IMR-90 (cell line): Measurements from ENCODE around the gene PSMC5. TPM values are rescaled to one million over a fixed set of nuclear protein-coding genes. Genes with fewer than 3 reads are reported as not detected.

Experiments
- ATAC-seq: fragments of 200-7000 bp; cut with Tn5 transposase; 2 replicates; pipeline ENCODE4 v1.9.1; 2020; ENCODE audit warnings: low read depth, mild to moderate bottlenecking, moderate library complexity
- BruUV-seq: library from RNA; stranded (reverse); fragments of 400-500 nt; replicated peaks from 2 replicates; lab custom pipeline; 2021; lab: Mats Ljungman, UMichigan
- CTCF ChIA-PET: fragments of 300-600 bp; formaldehyde crosslinking; extraction: SDS; loops from one replicate; lab custom pipeline; 2021; ENCODE audit warnings: antibody characterized with exemption; lab: Yijun Ruan, JAX
- POLR2A ChIA-PET: fragments of 300-600 bp; sonication (Branson Sonifier 250); formaldehyde crosslinking; loops from one replicate; lab custom pipeline; 2022; ENCODE audit warnings: antibody characterized with exemption; ENCODE audit not compliant: unreplicated experiment; lab: Charles Lee
- DNase-seq: peaks from one replicate; pipeline ENCODE4 v3.0.0; 2013
- H2AFZ ChIP-seq: replicated peaks from 2 replicates; pipeline ENCODE3; 2013; ENCODE audit warnings: low read length, mild to moderate bottlenecking; ENCODE audit not compliant: poor library complexity
- H2AK5ac ChIP-seq: 2 replicates; pipeline ENCODE4 v1.6.1; 2013; ENCODE audit warnings: low read depth, low read length, inconsistent platforms
- H2AK9ac ChIP-seq: replicated peaks from 2 replicates; pipeline ENCODE3; 2013; ENCODE audit warnings: mild to moderate bottlenecking, low read depth, low read length, moderate library complexity; ENCODE audit not compliant: poor library complexity
- H2BK120ac ChIP-seq: 2 replicates; pipeline ENCODE4 v1.6.1; 2013; ENCODE audit warnings: low read depth, low read length, inconsistent platforms
- H2BK15ac ChIP-seq: 3 replicates; pipeline ENCODE4 v1.6.1; 2013; ENCODE audit warnings: low read depth, low read length, inconsistent platforms
- H2BK20ac ChIP-seq: 2 replicates; pipeline ENCODE4 v1.6.1; 2013; ENCODE audit warnings: low read depth, mild to moderate bottlenecking, inconsistent platforms, low read length, moderate library complexity
- H2BK5ac ChIP-seq: 2 replicates; pipeline ENCODE4 v1.6.1; 2013; ENCODE audit warnings: mild to moderate bottlenecking, low read depth, low read length, inconsistent platforms; ENCODE audit not compliant: poor library complexity, severe bottlenecking
- H3K14ac ChIP-seq: replicated peaks from 2 replicates; pipeline ENCODE4 v1.6.1; 2013; ENCODE audit warnings: low read depth, low read length, inconsistent platforms
- H3K18ac ChIP-seq: 2 replicates; pipeline ENCODE4 v1.6.1; 2013; ENCODE audit warnings: low read depth, low read length, control low read depth
- H3K23ac ChIP-seq: 2 replicates; pipeline ENCODE4 v1.6.1; 2013; ENCODE audit warnings: low read depth, low read length, inconsistent platforms
- H3K27ac ChIP-seq: 2 replicates; pipeline ENCODE4 v1.5.1; 2013; ENCODE audit warnings: mild to moderate bottlenecking, control low read depth, low read length; ENCODE audit not compliant: insufficient read depth
- H3K27me3 ChIP-seq: 2 replicates; pipeline ENCODE4 v1.6.1; 2013; ENCODE audit warnings: low read length; ENCODE audit not compliant: control insufficient read depth, insufficient read depth
- H3K36me3 ChIP-seq: 2 replicates; pipeline ENCODE4 v1.6.1; 2013; ENCODE audit warnings: low read length, mixed read lengths; ENCODE audit not compliant: control insufficient read depth, insufficient read depth
- H3K4ac ChIP-seq: 2 replicates; pipeline ENCODE4 v1.6.1; 2013; ENCODE audit warnings: low read depth, low read length, inconsistent platforms
- H3K4me1 ChIP-seq: 2 replicates; pipeline ENCODE4 v1.6.1; 2013; ENCODE audit warnings: low read length, mixed read lengths; ENCODE audit not compliant: control insufficient read depth, insufficient read depth
- H3K4me2 ChIP-seq: 2 replicates; pipeline ENCODE4 v1.6.1; 2013; ENCODE audit warnings: low read depth, mild to moderate bottlenecking, control low read depth, low read length, moderate library complexity
- H3K4me3 ChIP-seq: 2 replicates; pipeline ENCODE4 v1.5.1; 2013; ENCODE audit warnings: low read depth, mild to moderate bottlenecking, control low read depth, low read length, moderate library complexity; ENCODE audit not compliant: insufficient read depth
- H3K56ac ChIP-seq: 2 replicates; pipeline ENCODE4 v1.6.1; 2013; ENCODE audit warnings: low read length, inconsistent platforms; ENCODE audit not compliant: insufficient read depth; ENCODE audit errors: extremely low read depth
- H3K79me1 ChIP-seq, 2 experiments: 2 replicates each; pipeline ENCODE4 v1.6.1; 2013; ENCODE audit warnings: low read length in 2 of 2, inconsistent platforms in 1 of 2, low read depth in 1 of 2
- H3K9ac ChIP-seq: 2 replicates; pipeline ENCODE4 v1.6.1; 2013; ENCODE audit warnings: low read depth, low read length, control low read depth
- H3K9me1 ChIP-seq: 2 replicates; pipeline ENCODE4 v1.6.1; 2013; ENCODE audit warnings: low read length, inconsistent platforms; ENCODE audit not compliant: insufficient read depth
- H3K9me3 ChIP-seq: 2 replicates; pipeline ENCODE4 v1.6.1; 2013; ENCODE audit warnings: low read length; ENCODE audit not compliant: control insufficient read depth, insufficient read depth
- H4K20me1 ChIP-seq: 2 replicates; pipeline ENCODE4 v1.6.1; 2013; ENCODE audit warnings: low read length, inconsistent platforms; ENCODE audit not compliant: insufficient read depth
- H4K5ac ChIP-seq: 2 replicates; pipeline ENCODE4 v1.6.1; 2013; ENCODE audit warnings: mild to moderate bottlenecking, low read depth, low read length, control low read depth
- H4K8ac ChIP-seq, 2 experiments: 2 replicates each; pipeline ENCODE4 v1.6.1; 2013; ENCODE audit warnings: low read depth in 2 of 2, low read length in 2 of 2, control low read depth in 1 of 2, inconsistent platforms in 1 of 2
- H4K91ac ChIP-seq: 2 replicates; pipeline ENCODE4 v1.6.1; 2013; ENCODE audit warnings: low read depth, low read length, inconsistent platforms; ENCODE audit not compliant: insufficient read depth
- BHLHE40 ChIP-seq: fragments of 150-350 bp; IDR thresholded peaks from 2 replicates; pipeline ENCODE4 v1.6.1; 2016; ENCODE audit warnings: mild to moderate bottlenecking, low read depth, low read length
- CEBPB ChIP-seq: IDR thresholded peaks from 2 replicates; pipeline ENCODE4 v1.6.1; 2012; ENCODE audit warnings: low read depth, low read length, improper control_type of control experiment
- CHD1 ChIP-seq: IDR thresholded peaks from 2 replicates; pipeline ENCODE4 v1.6.1; 2012; ENCODE audit warnings: low read depth, low read length, improper control_type of control experiment
- CTCF ChIP-seq: conservative IDR thresholded peaks from 2 replicates; pipeline ENCODE4 v1.5.1; 2012; ENCODE audit warnings: mild to moderate bottlenecking, low read depth, low read length, improper control_type of control experiment
- ELK1 ChIP-seq: fragments of 150-350 bp; IDR thresholded peaks from 2 replicates; pipeline ENCODE4 v1.6.1; 2016; ENCODE audit warnings: low read depth, mild to moderate bottlenecking, low read length, moderate library complexity, borderline replicate concordance
- MAFK ChIP-seq: IDR thresholded peaks from 2 replicates; pipeline ENCODE4 v1.6.1; 2012; ENCODE audit warnings: low read depth, low read length, improper control_type of control experiment
- MAZ ChIP-seq: IDR thresholded peaks from 2 replicates; pipeline ENCODE4 v1.6.1; 2012; ENCODE audit warnings: low read depth, mild to moderate bottlenecking, low read length, improper control_type of control experiment, moderate library complexity, borderline replicate concordance
- MXI1 ChIP-seq: IDR thresholded peaks from 2 replicates; pipeline ENCODE4 v1.6.1; 2012; ENCODE audit warnings: low read depth, mild to moderate bottlenecking, low read length, moderate library complexity, borderline replicate concordance
- NFE2L2 ChIP-seq: fragments of 150-350 bp; IDR thresholded peaks from 2 replicates; pipeline ENCODE4 v1.6.1; 2016; ENCODE audit warnings: low read depth, mild to moderate bottlenecking, low read length
- POLR2A ChIP-seq: IDR thresholded peaks from 2 replicates; pipeline ENCODE4 v1.6.1; 2012; ENCODE audit warnings: mild to moderate bottlenecking, low read depth, low read length
- RAD21 ChIP-seq: IDR thresholded peaks from 2 replicates; pipeline ENCODE4 v1.6.1; 2012; ENCODE audit warnings: low read length, improper control_type of control experiment
- RCOR1 ChIP-seq: IDR thresholded peaks from 2 replicates; pipeline ENCODE4 v1.6.1; 2012; ENCODE audit warnings: mild to moderate bottlenecking, low read length, improper control_type of control experiment; ENCODE audit not compliant: insufficient replicate concordance
- RFX5 ChIP-seq: IDR thresholded peaks from 2 replicates; pipeline ENCODE4 v1.8.0; 2012; ENCODE audit warnings: low read depth, mild to moderate bottlenecking, low read length, moderate library complexity
- SMC3 ChIP-seq: fragments of 150-350 bp; IDR thresholded peaks from 2 replicates; pipeline ENCODE4 v1.6.1; 2016; ENCODE audit warnings: low read depth, mild to moderate bottlenecking, antibody characterized with exemption, low read length, moderate library complexity
- USF2 ChIP-seq: fragments of 150-350 bp; IDR thresholded peaks from 2 replicates; pipeline ENCODE4 v1.6.1; 2017; ENCODE audit warnings: mild to moderate bottlenecking, antibody characterized with exemption, low read length, low read depth
- WGBS, 2 experiments: methylation state at CpG; one replicate each; pipeline versions ENCODE4 v1.1.5 to v1.1.7; 2013; ENCODE audit warnings: missing lambda C conversion rate in 2 of 2; ENCODE audit not compliant: insufficient read length in 1 of 2; ENCODE audit errors: extremely low coverage in 2 of 2; 5-methylcytosine and 5-hydroxymethylcytosine counted together
- dilution Hi-C: fragments of 300-500 bp; cut with HindIII; formaldehyde crosslinking; loops from one replicate; pipeline ENCODE4 v1.14.3; 2018; ENCODE audit warnings: low sequenced_read_pairs; ENCODE audit not compliant: unreplicated experiment
- in situ Hi-C: fragments of 300-500 bp; cut with MboI; formaldehyde crosslinking; loops from 3 replicates; pipeline ENCODE4 v1.14.3; 2019; ENCODE audit warnings: low sequenced_read_pairs, inconsistent platforms, mixed read lengths
- intact Hi-C: fragments of 100-400 bp; cut with micrococcal nuclease; formaldehyde crosslinking; loops from 2 replicates; pipeline ENCODE4 v1.10.0; 2022
- polyA plus RNA-seq, 3 experiments: library from polyadenylated mRNA; depleted of rRNA; stranded (reverse); fragments of >200 nt; gene quantifications; 2 replicates each; pipeline ENCODE4 v1.2.3, GENCODE V29; 2012; ENCODE audit warnings: low replicate concordance in 1 of 3
- total RNA-seq: library from RNA; depleted of rRNA; stranded (reverse); fragments of >200 nt; gene quantifications from 2 replicates; pipeline ENCODE4 v1.2.3, GENCODE V29; 2012

PSMC5 gene
- total and polyA plus RNA-seq, 2 of the 4 experiments (the other 2 are of a cell fraction) = 105 to 165 TPM

- Histone ChIP-seq H3K4me2 (peak overlapping the region; percentile 51), H3K79me1 (peaks cover 0 to 64% of the 10 kb centered on the region in 2 experiments; a peak in 3 of 4 replicates), H2BK20ac (no peak overlapping the region), H3K27ac (no peak overlapping the region), H2BK5ac (peak overlapping the region; percentile 21), H3K56ac (no peak overlapping the region), H2BK120ac (no peak overlapping the region), H2AFZ (no peak overlapping the region), H2AK5ac (peak overlapping the region; percentile 7; the same call in 1 of the 2 replicates), H3K14ac (no peak overlapping the region), H3K9me3 (no peaks in the 10 kb centered on the region), H3K4me1 (peaks cover 8% of the 10 kb centered on the region; the same call in 1 of the 2 replicates), H2AK9ac (no peak overlapping the region), H4K20me1 (peaks cover 95% of the 10 kb centered on the region), H4K5ac (no peak overlapping the region), H3K27me3 (no peaks in the 10 kb centered on the region), H3K23ac (peak overlapping the region; percentile 45; the same call in 1 of the 2 replicates), H2BK15ac (no peak overlapping the region), H3K36me3 (peaks cover 8% of the 10 kb centered on the region), H3K4ac (no peak overlapping the region), H4K8ac (no peak overlapping the region), H3K4me3 (no peak overlapping the region), H3K9ac (no peak overlapping the region), H3K18ac (no peak overlapping the region), H4K91ac (no peak overlapping the region), H3K9me1 (peaks cover 15% of the 10 kb centered on the region)
- WGBS, 2 experiments = no CpG with 5 or more reads among the region's 1 CpG
- peak; percentile 38 for DNase-seq
- ChIA-PET CTCF (interaction anchor here (0.6 kb wide), 1 partner anchor 26 kb away, joined by 3 read pairs; no protein-coding TSS in a partner anchor), POLR2A (no interaction called here)
- dilution Hi-C loops (no loop called here), in situ Hi-C loops (no loop called here), intact Hi-C loops (no loop called here)
- ATAC-seq = peak; percentile 58
- TF ChIP-seq CEBPB (no peak), MAZ (no peak), USF2 (no peak), RCOR1 (no peak), POLR2A (no peak), CHD1 (no peak), NFE2L2 (no peak), MXI1 (no peak), MAFK (no peak), RFX5 (no peak), ELK1 (no peak), RAD21 (no peak), SMC3 (no peak), BHLHE40 (no peak), CTCF (no peak)
- BruUV-seq = no TSS peak
Observed at GRCh38 chr17:63780507-63780906, 46.7 kb upstream of the PSMC5 start.
